Activated CD4-positive, alpha-beta memory T cell treated with anti-CD3 and anti-CD28 coated beads for 36 hours (primary cell): ENCODE data around the gene PIN4. TPM values are rescaled to one million over a fixed set of nuclear protein-coding genes. Genes with fewer than 3 reads are reported as not detected.
"Not testable (repeated sequence)": the region's sequence is repeated elsewhere in the genome, so short reads cannot be mapped to it uniquely, and the experiment has no call there.

ENCODE experiments used
- CTCF ChIA-PET: fragments of 350-600 bp; sonication (Branson Sonifier 250); formaldehyde crosslinking; loops from one replicate; lab custom pipeline; 2021; ENCODE audit warnings: antibody characterized with exemption, inconsistent platforms; lab: Charles Lee
- POLR2A ChIA-PET: fragments of 350-600 bp; sonication (Branson Sonifier 250); formaldehyde crosslinking; loops from one replicate; lab custom pipeline; 2021; ENCODE audit warnings: antibody characterized with exemption; lab: Charles Lee
- DNase-seq: peaks from one replicate; pipeline ENCODE4 v3.0.0-alpha.2; 2020
- H3K27ac Mint-ChIP-seq: one replicate; pipeline ENCODE4 v1.8.0; 2021; ENCODE audit warnings: mixed read lengths
- H3K27me3 Mint-ChIP-seq: one replicate; pipeline ENCODE4 v1.8.0; 2021; ENCODE audit warnings: mixed read lengths
- H3K36me3 Mint-ChIP-seq: one replicate; pipeline ENCODE4 v1.8.0; 2021; ENCODE audit warnings: mixed read lengths
- H3K4me1 Mint-ChIP-seq: one replicate; pipeline ENCODE4 v1.8.0; 2021; ENCODE audit warnings: low read depth, mixed read lengths
- H3K4me3 Mint-ChIP-seq: one replicate; pipeline ENCODE4 v1.8.0; 2021; ENCODE audit warnings: mild to moderate bottlenecking, mixed read lengths
- H3K9me3 Mint-ChIP-seq: one replicate; pipeline ENCODE4 v1.8.0; 2021; ENCODE audit warnings: mixed read lengths
- intact Hi-C: fragments of 100-400 bp; cut with micrococcal nuclease; formaldehyde crosslinking; loops from one replicate; pipeline ENCODE4 v1.15.1; 2023
- total RNA-seq, 2 experiments: library from RNA; stranded (reverse); gene quantifications; one replicate each; pipeline ENCODE4 v1.2.3, GENCODE V29; 2021

PIN4 gene
- total RNA-seq, 2 experiments from 2014 or later: 7.5 to 7.8 TPM

GRCh38 chrX:72205706-72206105, 24.1 kb downstream of the PIN4 start:
- Mint-ChIP-seq H3K36me3 (peaks cover 16% of the 10 kb centered on the region), H3K27ac (no peak overlapping the region), H3K4me3 (no peak overlapping the region), H3K27me3 (no peaks in the 10 kb centered on the region), H3K4me1 (no peaks in the 10 kb centered on the region), H3K9me3 (no peaks in the 10 kb centered on the region)
- POLR2A ChIA-PET: no interaction called here
- no peak for DNase-seq
- CTCF ChIA-PET: no interaction called here
- intact Hi-C loops: no loop called here

GRCh38 chrX:72207366-72207765, 25.8 kb downstream of the PIN4 start:
- CTCF ChIA-PET: no interaction called here
- intact Hi-C loops: no loop called here
- Mint-ChIP-seq H3K4me3 (no peak overlapping the region), H3K36me3 (peaks cover 16% of the 10 kb centered on the region), H3K9me3 (no peaks in the 10 kb centered on the region), H3K27me3 (no peaks in the 10 kb centered on the region), H3K27ac (no peak overlapping the region), H3K4me1 (no peaks in the 10 kb centered on the region)
- DNase-seq: no peak
- POLR2A ChIA-PET: no interaction called here

GRCh38 chrX:72208126-72208800, 26.7 kb downstream of the PIN4 start:
- Mint-ChIP-seq H3K4me3 (no peak overlapping the region), H3K4me1 (no peaks in the 10 kb centered on the region), H3K27ac (no peak overlapping the region), H3K27me3 (no peaks in the 10 kb centered on the region), H3K9me3 (no peaks in the 10 kb centered on the region), H3K36me3 (peaks cover 16% of the 10 kb centered on the region)
- ChIA-PET POLR2A (no interaction called here), CTCF (interaction anchor here (0.9 kb wide), 1 partner anchor 26 kb away, joined by 3 read pairs; the partner anchor contains the start of gene PIN4)
- intact Hi-C loops: no loop called here
- DNase-seq: no peak

- H3K9me3 Mint-ChIP-seq: no peaks in the 10 kb centered on the region
- H3K4me1 Mint-ChIP-seq: no peaks in the 10 kb centered on the region
- no peak overlapping the region for H3K27ac Mint-ChIP-seq
- CTCF ChIA-PET: no interaction called here
- POLR2A ChIA-PET: no interaction called here
- H3K27me3 Mint-ChIP-seq: no peaks in the 10 kb centered on the region
- intact Hi-C loops: no loop called here
- no peak overlapping the region for H3K4me3 Mint-ChIP-seq
- no peaks in the 10 kb centered on the region for H3K36me3 Mint-ChIP-seq
- DNase-seq: no peak
Measured at GRCh38 chrX:72216973-72217372, 35.4 kb downstream of the PIN4 start.

- H3K27me3 Mint-ChIP-seq, H3K36me3 Mint-ChIP-seq, intact Hi-C loops, H3K27ac Mint-ChIP-seq, DNase-seq, POLR2A ChIA-PET, H3K4me3 Mint-ChIP-seq, CTCF ChIA-PET, H3K4me1 Mint-ChIP-seq, H3K9me3 Mint-ChIP-seq: not testable (repeated sequence)
Measured at GRCh38 chrX:72220375-72220774, 38.8 kb downstream of the PIN4 start.

- Mint-ChIP-seq H3K9me3 (no peaks in the 10 kb centered on the region), H3K27ac (no peak overlapping the region), H3K27me3 (no peaks in the 10 kb centered on the region), H3K4me3 (no peak overlapping the region), H3K36me3 (no peaks in the 10 kb centered on the region), H3K4me1 (no peaks in the 10 kb centered on the region)
- ChIA-PET CTCF (no interaction called here), POLR2A (no interaction called here)
- intact Hi-C loops: no loop called here
- no peak for DNase-seq
Measured at GRCh38 chrX:72230290-72230689, 48.7 kb downstream of the PIN4 start.

- CTCF ChIA-PET: interaction anchor here (0.5 kb wide), 1 partner anchor 110 kb away, joined by 3 read pairs; no protein-coding TSS in a partner anchor
- no peak overlapping the region for H3K4me3 Mint-ChIP-seq
- no peak overlapping the region for H3K27ac Mint-ChIP-seq
- H3K36me3 Mint-ChIP-seq: peaks cover 2% of the 10 kb centered on the region
- no peak for DNase-seq
- intact Hi-C loops: no loop called here
- H3K4me1 Mint-ChIP-seq: peaks cover 9% of the 10 kb centered on the region
- POLR2A ChIA-PET: no interaction called here
- H3K9me3 Mint-ChIP-seq: no peaks in the 10 kb centered on the region
- H3K27me3 Mint-ChIP-seq: no peaks in the 10 kb centered on the region
Measured at GRCh38 chrX:72236841-72237240, 55.3 kb downstream of the PIN4 start.

- CTCF ChIA-PET: interaction anchor here (0.8 to 1.2 kb wide), 3 partner anchors 9 to 39 kb away, joined by 3 to 5 read pairs (median 4); partner anchors contain the start of gene RPS4X
- POLR2A ChIA-PET: interaction anchor here (1.2 kb wide), 1 partner anchor 39 kb away, joined by 9 read pairs; the partner anchor contains the start of gene RPS4X
- peaks cover 9% of the 10 kb centered on the region for H3K4me1 Mint-ChIP-seq
- peaks cover 2% of the 10 kb centered on the region for H3K36me3 Mint-ChIP-seq
- intact Hi-C loops: loop anchor here (2.0 kb wide), 2 partner anchors 39 to 57 kb away; partner anchors contain the start of genes PIN4 and RPS4X
- H3K27me3 Mint-ChIP-seq: no peaks in the 10 kb centered on the region
- H3K27ac Mint-ChIP-seq: no peak overlapping the region
- no peaks in the 10 kb centered on the region for H3K9me3 Mint-ChIP-seq
- DNase-seq: no peak
- peak overlapping the region; percentile 79 for H3K4me3 Mint-ChIP-seq
Measured at GRCh38 chrX:72238183-72238582, 56.6 kb downstream of the PIN4 start.

- peak within 1 kb of the TSS; percentile 70 for H3K27ac Mint-ChIP-seq
- ChIA-PET CTCF (interaction anchor here (1.0 to 1.2 kb wide), 2 partner anchors 9 to 38 kb away, joined by 4 to 5 read pairs; partner anchors contain the start of gene RPS4X), POLR2A (interaction anchor here (1.2 kb wide), 1 partner anchor 38 kb away, joined by 9 read pairs; the partner anchor contains the start of gene RPS4X)
- H3K36me3 Mint-ChIP-seq: peaks cover 2% of the 10 kb centered on the region
- intact Hi-C loops: loop anchor here (2.0 kb wide), 2 partner anchors 38 to 58 kb away; partner anchors contain the start of genes PIN4 and RPS4X
- H3K4me1 Mint-ChIP-seq: peaks cover 13% of the 10 kb centered on the region
- peak; percentile 90 for DNase-seq
- H3K4me3 Mint-ChIP-seq: peak within 1 kb of the TSS; percentile 79
- no peaks in the 10 kb centered on the region for H3K27me3 Mint-ChIP-seq
- no peaks in the 10 kb centered on the region for H3K9me3 Mint-ChIP-seq
Measured at GRCh38 chrX:72238721-72239475, 57.3 kb downstream of the PIN4 start, which contains the start of gene ERCC6L. ERCC6L (minus strand) TSS chrX:72239027; CDS start chrX:72238911, 116 bp downstream.

- Mint-ChIP-seq H3K9me3 (no peaks in the 10 kb centered on the region), H3K27me3 (no peaks in the 10 kb centered on the region), H3K36me3 (no peaks in the 10 kb centered on the region), H3K27ac (no peak overlapping the region), H3K4me1 (peaks cover 13% of the 10 kb centered on the region), H3K4me3 (no peak overlapping the region)
- no peak for DNase-seq
- ChIA-PET CTCF (interaction anchor here (0.5 kb wide), 1 partner anchor 35 kb away, joined by 3 read pairs; no protein-coding TSS in a partner anchor), POLR2A (no interaction called here)
- intact Hi-C loops: no loop called here
Measured at GRCh38 chrX:72240976-72241375, 59.4 kb downstream of the PIN4 start.

- Mint-ChIP-seq H3K36me3 (no peaks in the 10 kb centered on the region), H3K9me3 (no peaks in the 10 kb centered on the region), H3K4me1 (peaks cover 8% of the 10 kb centered on the region), H3K27ac (peak overlapping the region; percentile 18), H3K4me3 (no peak overlapping the region), H3K27me3 (no peaks in the 10 kb centered on the region)
- intact Hi-C loops: no loop called here
- no peak for DNase-seq
- POLR2A ChIA-PET: no interaction called here
- CTCF ChIA-PET: interaction anchor here (2.2 to 6.1 kb wide), 2 partner anchors 33 to 296 kb away, joined by 7 to 46 read pairs; partner anchors contain the start of gene RPS4X
Measured at GRCh38 chrX:72243472-72243871, 61.9 kb downstream of the PIN4 start.
